ENCODE data around the gene CAND2.
"Not testable (repeated sequence)": the region's sequence is repeated elsewhere in the genome, so short reads cannot be mapped to it uniquely, and the experiment has no call there.

Gene CAND2

GRCh38 chr3:12831301-12831866, 34.9 kb downstream of the CAND2 start:
- DNase-seq (ENCODE audit: low read depth), result no peak

GRCh38 chr3:12832350-12833221, 36.1 kb downstream of the CAND2 start:
- DNase-seq (ENCODE audit: low read depth), result no peak

- no peak for DNase-seq (ENCODE audit: low read depth)
These were observed 37.0 kb downstream of the CAND2 start for GRCh38 chr3:12833222-12834161.

- no peak for DNase-seq (ENCODE audit: low read depth)
These were observed 38.7 kb downstream of the CAND2 start for GRCh38 chr3:12835052-12835665.

GRCh38 chr3:12837295-12837986, 41.0 kb downstream of the CAND2 start:
- no peak for DNase-seq (ENCODE audit: low read depth)

GRCh38 chr3:12838179-12838965, 41.9 kb downstream of the CAND2 start:
- no peak for DNase-seq (ENCODE audit: low read depth)

GRCh38 chr3:12839156-12839946, 42.9 kb downstream of the CAND2 start:
- no peak for DNase-seq (ENCODE audit: low read depth)

GRCh38 chr3:12840148-12840547, 43.7 kb downstream of the CAND2 start:
- DNase-seq (ENCODE audit: low read depth), result not testable (repeated sequence)

GRCh38 chr3:12840591-12841148, 44.2 kb downstream of the CAND2 start:
- peak; percentile 22 for DNase-seq (ENCODE audit: low read depth)

- peak; percentile 71 for DNase-seq (ENCODE audit: low read depth)
These were observed 44.9 kb downstream of the CAND2 start, which contains the start of gene RPL32 for GRCh38 chr3:12841149-12841969. TSS of gene RPL32 (minus strand) at chr3:12841565. CDS start at chr3:12840237, 1,328 bp downstream.

- DNase-seq (ENCODE audit: low read depth), result no peak
These were observed 45.5 kb downstream of the CAND2 start for GRCh38 chr3:12841970-12842328.

- no peak for DNase-seq (ENCODE audit: low read depth)
These were observed 46.0 kb downstream of the CAND2 start for GRCh38 chr3:12842469-12842868.

GRCh38 chr3:12845811-12846210, 49.3 kb downstream of the CAND2 start:
- no peak for DNase-seq (ENCODE audit: low read depth)

- DNase-seq (ENCODE audit: low read depth), result no peak
These were observed 55.7 kb downstream of the CAND2 start for GRCh38 chr3:12852201-12852600.

- not testable (repeated sequence) for DNase-seq (ENCODE audit: low read depth)
These were observed 57.4 kb downstream of the CAND2 start for GRCh38 chr3:12853847-12854246.

GRCh38 chr3:12854565-12854964, 58.1 kb downstream of the CAND2 start:
- no peak for DNase-seq (ENCODE audit: low read depth)

GRCh38 chr3:12856626-12857025, 60.1 kb downstream of the CAND2 start:
- DNase-seq (ENCODE audit: low read depth), result no peak

GRCh38 chr3:12859840-12860239, 63.4 kb downstream of the CAND2 start:
- DNase-seq (ENCODE audit: low read depth), result no peak

All from activated T-helper 1 cell treated with Interleukin-2 at 50 U/mL for 16 hours (primary cell).